Right renal cortex interstitium (tissue), 3 donors: Measurements from ENCODE around the gene KLC4. TPM values are rescaled to one million over a fixed set of nuclear protein-coding genes. Genes with fewer than 3 reads are reported as not detected.
"Not testable (repeated sequence)": the region's sequence is repeated elsewhere in the genome, so short reads cannot be mapped to it uniquely, and the experiment has no call there.

ENCODE experiments used
- DNase-seq, 3 donors: peaks; one replicate each; pipeline ENCODE4 v3.0.0-alpha.2; 2013; ENCODE audit warnings: low read depth in 3 of 3, low spot score in 2 of 3
- polyA plus RNA-seq, 3 donors: library from polyadenylated mRNA; unstranded; fragments of 120-200 nt; gene quantifications; one replicate each; pipeline ENCODE4 v1.2.1, GENCODE V29; 2013; ENCODE audit not compliant: insufficient read length in 3 of 3

Gene KLC4
- polyA plus RNA-seq, 3 donors, result 46.8 to 54.1 (median 51.8) TPM

- DNase-seq, result no peak
These were observed 31.1 kb downstream of the KLC4 start for GRCh38 chr6:43090559-43090956.

- no peak for DNase-seq
These were observed 31.6 kb downstream of the KLC4 start for GRCh38 chr6:43091020-43091419.

DNA sequence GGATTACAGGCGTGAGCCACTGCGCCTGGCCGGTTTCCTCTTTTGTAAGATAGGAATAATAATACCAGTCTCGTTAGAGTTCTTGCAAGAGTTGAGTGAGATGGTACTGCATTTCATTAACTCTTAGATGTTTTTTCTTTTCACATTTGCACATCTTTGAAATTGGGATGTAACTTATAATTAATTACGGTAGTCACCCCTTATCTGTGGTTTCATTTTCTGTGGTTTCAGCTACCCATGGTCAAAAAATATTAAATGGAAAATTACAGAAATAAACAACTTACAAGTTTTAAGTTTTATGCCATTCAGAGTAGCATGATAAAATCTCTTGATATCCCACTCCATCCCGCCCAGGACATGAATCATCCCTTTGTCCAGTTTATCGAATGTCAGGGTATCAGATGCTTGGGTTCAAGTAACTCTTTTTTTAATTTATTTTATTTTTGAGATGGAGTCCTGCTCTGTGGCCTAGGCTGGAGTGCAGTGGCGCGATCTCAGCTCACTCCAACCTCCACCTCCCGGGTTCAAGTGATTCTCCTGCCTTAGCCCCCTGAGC lies 32.1 kb downstream of the KLC4 start:
- no peak for DNase-seq

DNA sequence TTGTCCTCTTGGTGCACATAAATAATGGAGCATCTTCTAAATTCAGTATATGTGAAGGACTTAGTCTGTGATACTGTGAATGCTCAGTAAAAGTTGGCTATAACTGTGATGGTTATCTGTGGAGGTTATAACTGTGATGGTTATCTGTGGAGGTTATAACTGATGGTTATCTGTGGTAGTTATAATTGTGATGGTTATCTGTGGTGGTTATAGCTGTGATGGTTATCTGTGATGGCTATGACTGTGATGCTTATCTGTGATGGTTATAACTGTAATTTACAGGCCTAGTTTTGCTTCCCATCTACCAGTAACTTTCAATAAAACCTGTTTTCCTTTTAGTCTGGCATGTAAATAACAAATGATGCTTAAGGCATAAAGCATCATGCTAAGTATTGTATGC lies 33.2 kb downstream of the KLC4 start:
- DNase-seq, result no peak

DNA sequence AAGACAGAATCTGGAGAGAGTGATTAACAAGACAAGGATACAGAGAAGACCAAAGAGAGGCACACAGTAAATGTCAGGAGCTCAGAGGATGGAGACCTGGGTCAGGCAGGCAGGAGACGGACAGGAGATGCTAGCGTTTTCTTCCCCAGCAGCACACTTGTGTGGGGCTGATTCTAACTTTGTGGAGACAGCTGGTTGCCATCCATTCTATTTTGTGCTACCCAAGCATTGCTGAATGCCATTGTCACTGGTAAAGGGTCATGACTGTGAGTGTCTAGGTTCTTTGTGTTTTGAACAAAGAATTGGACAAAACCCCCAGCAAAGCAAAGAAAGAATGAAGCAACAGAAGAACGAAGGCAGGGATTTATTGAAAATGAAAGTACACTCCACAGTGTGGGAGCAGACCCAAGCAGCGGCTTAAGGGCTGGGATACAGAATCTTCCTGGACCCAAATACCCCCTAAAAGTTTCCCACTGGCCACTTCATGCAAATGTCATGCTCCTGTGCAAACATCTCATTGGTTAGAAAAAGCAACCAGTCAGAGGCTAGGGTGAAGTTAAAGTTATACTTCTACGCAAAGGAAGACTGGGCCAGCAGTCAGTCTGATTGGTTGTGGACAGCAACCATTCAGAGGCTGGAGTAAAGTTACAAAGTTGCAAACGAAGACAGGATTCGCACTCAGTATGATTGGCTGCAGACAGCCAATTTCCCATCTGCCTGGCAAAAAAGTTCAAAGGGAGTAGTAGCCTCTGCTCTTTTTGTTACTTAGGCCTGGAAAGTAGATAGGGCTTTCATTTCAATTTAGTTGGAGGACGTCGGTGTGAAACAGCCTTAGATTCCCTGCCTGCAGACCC lies 34.2 kb downstream of the KLC4 start:
- no peak for DNase-seq

DNA sequence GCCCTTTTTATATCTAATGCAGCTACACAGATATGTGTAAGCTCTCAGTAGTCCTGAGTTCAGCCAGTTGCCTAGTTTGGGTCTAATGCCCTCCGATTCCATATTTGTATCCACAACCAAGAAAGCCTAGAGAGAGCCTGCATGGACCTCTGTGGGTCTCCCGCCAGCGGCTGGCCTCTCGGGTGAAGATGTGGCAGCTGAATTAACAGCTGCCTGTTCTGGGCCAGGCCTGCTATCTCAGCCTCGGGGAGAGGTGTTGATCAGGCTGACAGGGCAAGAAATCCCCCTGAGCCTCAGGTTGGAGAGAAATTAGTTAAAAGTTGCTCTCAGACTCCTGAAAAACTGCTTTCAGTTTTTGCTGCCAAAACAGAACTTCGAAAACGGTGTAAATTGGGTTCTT lies 36.5 kb downstream of the KLC4 start:
- no peak for DNase-seq

DNA sequence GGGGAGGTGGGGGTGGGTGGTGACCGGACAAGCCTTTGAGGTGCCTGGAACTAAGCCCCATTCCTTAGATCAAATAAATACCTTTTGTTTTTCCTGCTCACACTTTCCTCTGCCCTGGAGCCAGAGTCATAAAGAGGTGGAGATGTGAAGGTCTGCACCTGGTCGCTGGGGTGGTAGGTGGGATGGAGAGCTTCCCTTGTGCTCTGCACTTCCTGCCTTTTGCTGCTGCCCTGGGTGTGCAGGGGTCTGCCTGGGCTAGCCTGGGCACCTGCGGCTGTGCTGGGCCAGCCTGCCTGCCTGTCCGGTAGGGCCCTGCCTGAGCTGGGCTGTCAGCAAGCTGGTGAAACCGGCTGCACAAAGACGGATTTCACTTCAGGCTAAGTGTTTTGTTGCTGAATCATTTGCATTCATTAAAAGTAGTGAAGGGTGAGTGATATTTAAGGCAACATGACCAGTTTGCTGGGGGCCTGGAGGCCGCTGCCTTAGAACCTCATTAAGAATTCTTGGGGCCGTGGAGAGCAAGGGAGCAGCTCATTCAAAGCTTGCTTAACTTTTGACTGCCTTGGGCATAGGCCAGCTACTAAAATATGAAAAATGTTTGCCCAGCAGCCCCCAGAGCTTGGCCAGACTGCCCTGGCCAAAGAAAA lies 37.1 kb downstream of the KLC4 start:
- DNase-seq, result no peak

GRCh38 chr6:43097098-43097489 lies 37.7 kb downstream of the KLC4 start:
- DNase-seq, result no peak

GRCh38 chr6:43097502-43097901 lies 38.1 kb downstream of the KLC4 start:
- DNase-seq, result no peak

GRCh38 chr6:43101497-43101896 lies 42.1 kb downstream of the KLC4 start:
- no peak for DNase-seq

DNA sequence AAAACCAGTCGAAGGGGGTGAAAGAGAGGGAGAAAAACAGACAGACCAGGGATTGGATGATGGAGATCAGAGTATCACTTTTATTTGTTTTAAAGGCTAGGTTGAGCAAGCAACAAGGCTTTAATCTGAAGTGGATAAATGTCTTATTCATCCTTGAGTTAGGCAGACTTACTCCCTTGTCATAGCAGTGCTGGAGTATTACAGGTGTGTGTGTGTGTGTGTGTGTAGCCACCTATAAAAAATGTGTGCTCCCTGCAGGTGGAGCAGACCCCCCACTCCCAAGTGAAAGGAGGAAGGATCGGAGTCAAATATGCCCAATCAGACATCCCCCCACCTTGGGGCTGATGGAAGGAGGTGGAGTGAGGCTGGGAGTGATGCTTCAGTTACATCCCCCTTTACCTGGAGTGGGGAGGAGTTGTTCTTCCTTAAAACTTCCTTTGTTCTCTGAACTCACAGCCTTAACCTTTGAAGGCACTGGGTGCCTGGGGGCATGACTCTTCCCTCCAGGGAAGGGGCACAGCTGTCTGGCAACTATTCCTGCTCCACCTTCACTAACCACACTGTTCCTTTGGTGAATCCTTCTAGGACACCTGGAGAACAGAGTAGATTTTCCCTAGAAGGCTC lies 43.9 kb downstream of the KLC4 start:
- DNase-seq, result no peak

DNA sequence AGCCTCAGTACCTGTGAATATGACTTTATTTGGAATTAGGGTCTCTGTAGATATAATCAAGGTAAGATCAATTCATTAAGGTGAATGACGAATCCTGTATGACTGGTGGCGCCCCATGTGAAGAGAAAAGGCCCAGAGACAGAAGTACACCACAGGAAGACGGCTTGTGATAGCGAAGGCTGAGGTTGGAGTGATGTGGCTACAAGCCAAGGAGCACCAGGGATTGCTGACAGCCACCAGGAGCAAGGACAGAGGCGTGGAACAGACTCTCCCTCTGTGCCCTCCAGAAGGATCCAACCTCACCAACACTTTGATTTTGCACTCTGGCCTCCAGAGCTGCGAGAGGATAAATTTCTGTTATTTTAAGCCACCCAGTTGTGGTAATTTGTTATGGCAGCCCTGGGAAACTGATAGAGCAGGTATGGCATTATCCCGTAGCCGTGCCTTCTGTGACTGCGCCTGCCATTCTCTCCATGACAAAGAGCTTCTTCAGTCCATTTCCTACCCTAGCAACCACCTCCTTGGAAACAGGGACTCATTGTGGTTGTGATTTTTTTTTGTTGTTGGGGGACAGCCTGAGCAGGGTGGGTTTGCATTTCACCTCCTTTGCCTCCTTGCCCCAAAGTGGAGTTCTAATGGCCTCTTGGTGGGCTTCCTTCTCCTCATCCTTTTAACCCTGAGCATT lies 46.2 kb downstream of the KLC4 start:
- no peak for DNase-seq

GRCh38 chr6:43107344-43108062 lies 48.1 kb downstream of the KLC4 start:
- DNase-seq, result no peak

DNA sequence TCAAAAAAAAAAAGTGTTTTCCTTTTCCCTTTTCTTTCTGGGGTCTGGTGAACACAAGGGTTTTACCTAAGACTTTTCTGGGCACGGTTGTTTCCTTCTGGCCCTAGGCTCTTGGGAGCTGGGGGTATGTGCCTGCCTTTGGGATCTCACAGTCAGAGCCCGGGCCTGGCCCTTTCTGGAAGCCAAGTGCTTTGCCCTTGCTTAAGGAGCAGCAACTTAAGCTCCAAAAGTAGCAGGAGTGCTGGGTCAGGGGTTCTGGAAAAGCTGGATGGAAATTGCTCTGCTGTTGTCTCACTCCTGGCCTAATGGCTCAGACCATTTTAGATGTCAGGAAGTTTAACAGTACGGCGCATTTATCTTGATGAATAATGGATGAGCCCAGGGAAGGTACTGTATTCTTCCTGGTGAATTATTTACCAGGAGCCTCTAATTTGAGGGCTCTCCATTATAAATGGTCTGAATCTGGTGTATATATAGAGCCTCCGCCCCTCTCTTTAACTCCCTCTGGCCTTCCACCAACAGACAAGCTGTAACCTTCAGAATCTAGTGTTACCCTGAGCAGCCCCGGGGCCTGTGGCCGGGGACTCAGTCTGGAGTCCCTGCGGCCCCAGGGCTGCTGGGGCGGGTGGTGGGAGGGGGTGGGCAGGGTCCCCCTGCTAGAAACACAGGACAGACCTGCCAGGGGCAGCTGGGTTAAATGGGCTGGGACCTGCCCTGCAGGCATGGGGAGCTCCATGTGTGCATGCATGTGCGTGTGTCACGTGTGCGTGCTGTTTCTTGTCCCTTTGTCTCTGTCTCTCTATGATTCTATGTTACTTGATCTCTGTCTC lies 54.2 kb downstream of the KLC4 start:
- no peak for DNase-seq

- DNase-seq, result no peak
These were observed 55.9 kb downstream of the KLC4 start for GRCh38 chr6:43115365-43115764.

- DNase-seq, result not testable (repeated sequence)
These were observed 58.0 kb downstream of the KLC4 start for GRCh38 chr6:43117466-43117865.

- no peak for DNase-seq
These were observed 60.1 kb downstream of the KLC4 start for GRCh38 chr6:43119482-43119881.

- DNase-seq, result no peak
These were observed 60.8 kb downstream of the KLC4 start for GRCh38 chr6:43120101-43120763.
